ENCODE measurements around the gene MYO16.

The MYO16 gene

DNA sequence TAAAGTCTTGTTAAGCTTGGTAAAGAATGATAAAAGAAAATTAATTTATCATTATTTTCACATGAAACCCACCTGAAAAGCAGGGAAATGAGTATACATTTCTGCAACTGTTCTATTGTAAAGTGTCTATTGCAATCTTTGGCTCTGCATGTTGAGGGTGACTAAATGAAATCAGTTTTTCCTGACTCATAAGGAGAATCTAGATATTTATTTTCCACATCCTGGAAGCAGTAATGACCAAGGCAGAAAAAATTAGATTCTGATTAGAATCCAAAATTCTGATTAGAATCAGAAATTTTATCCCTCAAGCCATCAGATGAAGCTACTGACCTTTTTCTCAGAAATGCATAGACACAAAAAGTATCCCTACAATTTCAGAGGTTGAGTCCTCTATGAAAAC lies 178.4 kb downstream of the MYO16 start:
- Histone ChIP-seq H3K9me2 (replicated peaks; ENCODE audit: low read depth, low read length) (no peaks in the 10 kb centered on the region), H3K36me3 (ENCODE audit: insufficient read depth, low read length) (no peaks in the 10 kb centered on the region), H3K4me3 (ENCODE audit: low read length, poor library complexity, severe bottlenecking) (no peak overlapping the region), H3F3A (ENCODE audit: low read depth) (no peaks in the 10 kb centered on the region), H2AFZ (ENCODE audit: low read length) (no peak overlapping the region), H3K9me3 (ENCODE audit: insufficient read depth, low read depth, low read length) (no peaks in the 10 kb centered on the region; the same call in 1 of the 2 replicates), H3K79me2 (ENCODE audit: insufficient read depth, low read length) (no peaks in the 10 kb centered on the region), H3K27me3 (ENCODE audit: insufficient read depth, low read length, poor library complexity, severe bottlenecking) (no peaks in the 10 kb centered on the region), H3K9ac (ENCODE audit: low read depth, low read length, poor library complexity, severe bottlenecking) (no peak overlapping the region), H3K4me2 (ENCODE audit: low read depth, low read length, poor library complexity, severe bottlenecking) (no peak overlapping the region), H4K20me1 (ENCODE audit: insufficient read depth, low read length, poor library complexity, severe bottlenecking) (no peaks in the 10 kb centered on the region), H3K4me1 (ENCODE audit: insufficient read depth, low read length, poor library complexity, severe bottlenecking) (no peaks in the 10 kb centered on the region)
- TF ChIP-seq CTCF (conservative IDR thresholded peaks at IDR 0.05; ENCODE audit: low read length) (no peak), EZH2phosphoT487 (IDR thresholded peaks at IDR 0.05; ENCODE audit: borderline replicate concordance) (no peak)

DNA sequence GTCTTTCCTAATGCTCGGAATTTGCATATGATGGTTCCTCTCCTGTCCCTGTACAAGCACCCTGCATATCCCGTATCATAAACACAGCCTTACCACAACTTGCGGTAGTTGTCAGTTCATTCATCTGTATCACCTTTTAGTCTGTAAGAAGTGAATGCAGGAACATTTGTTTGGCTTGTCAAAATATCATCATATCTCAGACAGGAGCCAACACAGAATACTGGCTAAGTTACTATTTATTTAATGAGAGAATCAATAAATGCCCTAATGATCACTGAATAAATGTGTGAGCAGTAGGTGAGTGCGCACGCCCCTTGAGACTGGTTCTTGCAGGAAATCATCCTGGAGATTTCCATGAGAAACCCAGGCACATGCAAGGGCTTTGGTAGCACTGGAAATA lies 182.8 kb downstream of the MYO16 start:
- Histone ChIP-seq H3K4me1 (ENCODE audit: insufficient read depth, low read length, poor library complexity, severe bottlenecking) (no peaks in the 10 kb centered on the region), H2AFZ (ENCODE audit: low read length) (no peak overlapping the region), H3K4me2 (ENCODE audit: low read depth, low read length, poor library complexity, severe bottlenecking) (no peak overlapping the region), H4K20me1 (ENCODE audit: insufficient read depth, low read length, poor library complexity, severe bottlenecking) (no peaks in the 10 kb centered on the region), H3K9me3 (ENCODE audit: insufficient read depth, low read depth, low read length) (no peaks in the 10 kb centered on the region; the same call in 1 of the 2 replicates), H3K9me2 (replicated peaks; ENCODE audit: low read depth, low read length) (no peaks in the 10 kb centered on the region), H3K36me3 (ENCODE audit: insufficient read depth, low read length) (no peaks in the 10 kb centered on the region), H3K9ac (ENCODE audit: low read depth, low read length, poor library complexity, severe bottlenecking) (no peak overlapping the region), H3F3A (ENCODE audit: low read depth) (no peaks in the 10 kb centered on the region), H3K27me3 (ENCODE audit: insufficient read depth, low read length, poor library complexity, severe bottlenecking) (no peaks in the 10 kb centered on the region), H3K79me2 (ENCODE audit: insufficient read depth, low read length) (no peaks in the 10 kb centered on the region), H3K4me3 (ENCODE audit: low read length, poor library complexity, severe bottlenecking) (no peak overlapping the region)
- TF ChIP-seq EZH2phosphoT487 (IDR thresholded peaks at IDR 0.05; ENCODE audit: borderline replicate concordance) (no peak), CTCF (conservative IDR thresholded peaks at IDR 0.05; ENCODE audit: low read length) (no peak)

GRCh38 chr13:108812661-108813060 lies 183.2 kb downstream of the MYO16 start:
- H3K27me3 ChIP-seq (ENCODE audit: insufficient read depth, low read length, poor library complexity, severe bottlenecking), result no peaks in the 10 kb centered on the region
- H3K4me1 ChIP-seq (ENCODE audit: insufficient read depth, low read length, poor library complexity, severe bottlenecking), result no peaks in the 10 kb centered on the region
- H3F3A ChIP-seq (ENCODE audit: low read depth), result no peaks in the 10 kb centered on the region
- H2AFZ ChIP-seq (ENCODE audit: low read length), result no peak overlapping the region
- H3K79me2 ChIP-seq (ENCODE audit: insufficient read depth, low read length), result no peaks in the 10 kb centered on the region
- H3K36me3 ChIP-seq (ENCODE audit: insufficient read depth, low read length), result no peaks in the 10 kb centered on the region
- no peaks in the 10 kb centered on the region for H4K20me1 ChIP-seq (ENCODE audit: insufficient read depth, low read length, poor library complexity, severe bottlenecking)
- H3K9me2 ChIP-seq (replicated peaks; ENCODE audit: low read depth, low read length), result no peaks in the 10 kb centered on the region
- H3K4me2 ChIP-seq (ENCODE audit: low read depth, low read length, poor library complexity, severe bottlenecking), result no peak overlapping the region
- no peak overlapping the region for H3K4me3 ChIP-seq (ENCODE audit: low read length, poor library complexity, severe bottlenecking)
- no peaks in the 10 kb centered on the region; the same call in 1 of the 2 replicates for H3K9me3 ChIP-seq (ENCODE audit: insufficient read depth, low read depth, low read length)
- H3K9ac ChIP-seq (ENCODE audit: low read depth, low read length, poor library complexity, severe bottlenecking), result no peak overlapping the region
- TF ChIP-seq CTCF (conservative IDR thresholded peaks at IDR 0.05; ENCODE audit: low read length) (no peak), EZH2phosphoT487 (IDR thresholded peaks at IDR 0.05; ENCODE audit: borderline replicate concordance) (no peak)
